Skeletal muscle tissue (tissue), 4 donors: ENCODE results near the gene CFAP100. TPM values are rescaled to one million over a fixed set of nuclear protein-coding genes. Genes with fewer than 3 reads are reported as not detected.

Experiments used
- H3K27ac ChIP-seq: one replicate; pipeline ENCODE4 v1.7.0; 2013; ENCODE audit warnings: mild to moderate bottlenecking, low read depth, low read length, inconsistent platforms
- H3K27me3 ChIP-seq, 3 donors: one replicate each; pipeline ENCODE4 v1.7.0; 2013; ENCODE audit warnings: low read length in 3 of 3; ENCODE audit not compliant: control insufficient read depth in 3 of 3, insufficient read depth in 3 of 3
- H3K36me3 ChIP-seq, 3 donors: one replicate each; pipeline ENCODE4 v1.7.0; 2013; ENCODE audit warnings: low read length in 3 of 3; ENCODE audit not compliant: control insufficient read depth in 3 of 3, insufficient read depth in 3 of 3
- H3K4me1 ChIP-seq, 3 donors: one replicate each; pipeline ENCODE4 v1.7.0; 2013; ENCODE audit warnings: low read length in 3 of 3, mild to moderate bottlenecking in 3 of 3; ENCODE audit not compliant: control insufficient read depth in 3 of 3, insufficient read depth in 3 of 3
- H3K4me3 ChIP-seq, 3 donors: one replicate each; pipeline ENCODE4 v1.7.0; 2013; ENCODE audit warnings: low read length in 3 of 3
- H3K9ac ChIP-seq, 3 donors: one replicate each; pipeline ENCODE4 v1.7.0; 2013; ENCODE audit warnings: low read length in 3 of 3, mild to moderate bottlenecking in 3 of 3, moderate library complexity in 2 of 3, low read depth in 1 of 3
- H3K9me3 ChIP-seq, 3 donors: one replicate each; pipeline ENCODE4 v1.7.0; 2013; ENCODE audit warnings: low read length in 3 of 3; ENCODE audit not compliant: control insufficient read depth in 3 of 3
- total RNA-seq: library from RNA; depleted of rRNA; stranded (reverse); fragments of >200 nt; gene quantifications from one replicate; pipeline ENCODE4 v1.2.3, GENCODE V29; 2014
- donor health status: Osteomylitis.

CFAP100 gene
- total RNA-seq, 1 donor from 2014 or later, result not detected

- no peak overlapping the region for H3K27ac ChIP-seq
- H3K27me3 ChIP-seq, result no peaks in the 10 kb centered on the region
- H3K9ac ChIP-seq, result no peak overlapping the region
- H3K9me3 ChIP-seq, result no peaks in the 10 kb centered on the region
- H3K4me3 ChIP-seq, result no peak overlapping the region
- peaks cover 9 to 37% (median 16%) of the 10 kb centered on the region in 3 donors for H3K4me1 ChIP-seq
- H3K36me3 ChIP-seq, result peaks cover 51 to 60% (median 52%) of the 10 kb centered on the region in 3 donors
Measured at GRCh38 chr3:126454025-126454424, 59.3 kb downstream of the CFAP100 start.

- no peaks in the 10 kb centered on the region for H3K9me3 ChIP-seq
- H3K36me3 ChIP-seq, result peaks cover 52 to 66% (median 53%) of the 10 kb centered on the region in 3 donors
- H3K9ac ChIP-seq, result no peak overlapping the region
- H3K4me1 ChIP-seq, result peaks cover 15 to 43% (median 22%) of the 10 kb centered on the region in 3 donors
- no peak overlapping the region for H3K27ac ChIP-seq
- H3K27me3 ChIP-seq, result no peaks in the 10 kb centered on the region
- no peak overlapping the region for H3K4me3 ChIP-seq
Measured at GRCh38 chr3:126454437-126455198, 59.9 kb downstream of the CFAP100 start.

- H3K4me3 ChIP-seq, result no peak overlapping the region
- no peaks in the 10 kb centered on the region for H3K9me3 ChIP-seq
- H3K27ac ChIP-seq, result no peak overlapping the region
- H3K4me1 ChIP-seq, result peaks cover 28 to 56% (median 36%) of the 10 kb centered on the region in 3 donors
- H3K36me3 ChIP-seq, result peaks cover 49 to 65% (median 50%) of the 10 kb centered on the region in 3 donors
- no peak overlapping the region for H3K9ac ChIP-seq
- H3K27me3 ChIP-seq, result no peaks in the 10 kb centered on the region
Measured at GRCh38 chr3:126456211-126456610, 61.5 kb downstream of the CFAP100 start.

DNA sequence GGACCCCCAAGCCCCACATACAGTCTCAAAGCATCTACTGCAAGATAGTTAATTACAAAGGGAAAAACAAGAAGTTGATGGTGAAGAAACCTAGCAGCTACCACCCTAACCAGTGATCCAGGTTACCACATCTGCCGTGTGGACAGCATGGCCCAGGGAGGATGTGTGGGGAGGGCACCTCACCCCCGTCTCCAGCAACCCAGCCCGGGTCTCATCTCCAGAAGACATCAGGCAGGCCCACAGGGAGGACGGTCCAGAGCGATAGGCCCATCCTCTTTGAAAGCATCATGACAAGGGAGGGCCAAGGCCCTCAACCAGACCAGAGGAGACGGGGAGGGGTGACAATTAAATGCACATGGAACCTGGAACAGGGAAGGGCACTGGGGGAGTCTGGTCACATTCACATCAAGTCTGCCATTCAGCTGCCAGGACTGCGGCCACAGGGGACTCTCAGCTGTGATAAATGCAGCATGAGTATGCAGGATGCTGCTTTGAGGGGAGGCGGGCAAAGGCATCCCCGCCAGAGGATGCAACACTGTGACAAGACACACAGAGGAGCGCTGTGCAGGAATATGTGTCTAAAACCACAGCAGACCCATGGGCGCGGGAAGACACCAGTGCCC is 62.2 kb downstream of the CFAP100 start:
- Histone ChIP-seq H3K9ac (no peak overlapping the region), H3K4me1 (peaks cover 34 to 62% (median 38%) of the 10 kb centered on the region in 3 donors), H3K9me3 (no peaks in the 10 kb centered on the region), H3K4me3 (no peak overlapping the region), H3K27ac (no peak overlapping the region), H3K36me3 (peaks cover 49 to 66% (median 52%) of the 10 kb centered on the region in 3 donors), H3K27me3 (no peaks in the 10 kb centered on the region)

DNA sequence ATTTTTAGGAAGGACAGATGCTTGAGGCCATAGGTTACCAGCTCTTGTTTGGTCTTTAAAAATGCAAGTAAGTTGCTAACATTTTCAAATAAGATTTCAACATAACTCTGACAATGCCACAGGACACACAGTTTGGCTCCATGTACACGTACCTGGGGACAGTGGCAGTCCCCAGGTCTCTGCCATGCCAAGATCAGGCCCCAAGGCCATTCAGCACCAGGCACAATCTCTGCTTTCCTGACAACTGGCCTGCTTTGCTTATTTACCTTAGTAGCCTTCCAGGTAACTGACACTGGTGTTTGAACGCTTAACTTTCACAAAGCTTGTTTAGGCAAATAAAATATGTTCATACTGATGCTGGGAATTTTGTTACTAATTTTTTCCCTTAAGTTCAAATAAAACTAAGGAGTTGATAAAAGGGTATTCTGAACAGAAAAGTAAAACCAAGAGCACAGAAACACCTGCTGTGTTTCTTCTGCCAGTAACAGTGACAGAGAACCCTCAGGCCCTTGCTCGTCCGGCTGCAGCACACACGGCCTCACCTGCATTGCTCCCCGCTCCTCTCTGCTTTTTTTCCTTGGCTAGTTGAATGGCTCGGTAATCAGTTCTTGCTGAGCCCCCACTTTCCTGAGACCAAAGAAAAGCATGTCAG is 64.5 kb downstream of the CFAP100 start:
- H3K27ac ChIP-seq, result peak overlapping the region; percentile 27
- no peaks in the 10 kb centered on the region for H3K27me3 ChIP-seq
- no peaks in the 10 kb centered on the region for H3K9me3 ChIP-seq
- peaks cover 50 to 67% (median 59%) of the 10 kb centered on the region in 3 donors for H3K36me3 ChIP-seq
- peaks cover 49 to 74% (median 54%) of the 10 kb centered on the region in 3 donors for H3K4me1 ChIP-seq
- no peak overlapping the region for H3K4me3 ChIP-seq
- H3K9ac ChIP-seq, result peak overlapping the region in 1 of 3 donors; percentile 64

GRCh38 chr3:126459763-126460127 is 65.0 kb downstream of the CFAP100 start:
- Histone ChIP-seq H3K9me3 (no peaks in the 10 kb centered on the region), H3K27me3 (no peaks in the 10 kb centered on the region), H3K4me3 (no peak overlapping the region), H3K4me1 (peaks cover 54 to 75% (median 56%) of the 10 kb centered on the region in 3 donors), H3K9ac (peak overlapping the region in 1 of 3 donors; percentile 64), H3K36me3 (peaks cover 52 to 66% (median 64%) of the 10 kb centered on the region in 3 donors), H3K27ac (peak overlapping the region; percentile 27)

DNA sequence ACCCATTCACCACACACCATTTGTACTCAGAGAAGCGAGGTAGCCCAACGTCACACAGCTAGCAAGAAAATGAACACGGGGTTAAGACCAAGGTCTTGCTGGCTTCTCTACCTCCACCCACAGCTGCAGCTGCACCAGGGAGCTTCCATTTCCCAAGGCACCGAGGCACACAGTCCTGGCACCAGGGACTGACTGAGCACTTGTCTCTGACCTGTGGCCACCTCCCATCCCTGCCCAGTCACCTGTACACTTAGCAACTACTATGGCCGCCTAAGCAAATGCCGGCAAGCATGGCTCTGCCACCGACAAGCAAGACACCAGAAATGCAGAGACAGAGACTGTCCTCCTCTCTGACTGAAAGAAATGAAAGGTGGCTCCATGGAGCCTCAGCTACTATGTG is 65.7 kb downstream of the CFAP100 start:
- Histone ChIP-seq H3K27ac (peak overlapping the region; percentile 27), H3K9ac (peak overlapping the region in 1 of 3 donors; percentile 7), H3K9me3 (no peaks in the 10 kb centered on the region), H3K27me3 (no peaks in the 10 kb centered on the region), H3K4me3 (no peak overlapping the region), H3K36me3 (peaks cover 59 to 71% (median 66%) of the 10 kb centered on the region in 3 donors), H3K4me1 (peaks cover 58 to 80% (median 62%) of the 10 kb centered on the region in 3 donors)

GRCh38 chr3:126461450-126462070 is 66.9 kb downstream of the CFAP100 start:
- Histone ChIP-seq H3K27ac (peak overlapping the region; percentile 80), H3K27me3 (no peaks in the 10 kb centered on the region), H3K4me1 (peaks cover 68 to 85% (median 71%) of the 10 kb centered on the region in 3 donors), H3K36me3 (peaks cover 64 to 76% (median 68%) of the 10 kb centered on the region in 3 donors), H3K4me3 (peak overlapping the region in 1 of 3 donors; percentile 12), H3K9me3 (no peaks in the 10 kb centered on the region), H3K9ac (peak overlapping the region in 2 of 3 donors; percentile 26 to 64)

GRCh38 chr3:126463521-126463920 is 68.8 kb downstream of the CFAP100 start:
- Histone ChIP-seq H3K36me3 (peaks cover 67 to 81% (median 70%) of the 10 kb centered on the region in 3 donors), H3K27me3 (no peaks in the 10 kb centered on the region), H3K4me3 (no peak overlapping the region), H3K4me1 (peaks cover 86 to 91% (median 90%) of the 10 kb centered on the region in 3 donors), H3K9me3 (no peaks in the 10 kb centered on the region), H3K9ac (no peak overlapping the region), H3K27ac (no peak overlapping the region)
